IMR-90 (cell line): Measurements from ENCODE around the gene SHE. TPM values are rescaled to one million over a fixed set of nuclear protein-coding genes. Genes with fewer than 3 reads are reported as not detected.

Experiments used
- ATAC-seq: fragments of 200-7000 bp; cut with Tn5 transposase; 2 replicates; pipeline ENCODE4 v1.9.1; 2020; ENCODE audit warnings: low read depth, mild to moderate bottlenecking, moderate library complexity
- BruUV-seq: library from RNA; stranded (reverse); fragments of 400-500 nt; replicated peaks from 2 replicates; lab custom pipeline; 2021; lab: Mats Ljungman, UMichigan
- CTCF ChIA-PET: fragments of 300-600 bp; formaldehyde crosslinking; extraction: SDS; loops from one replicate; lab custom pipeline; 2021; ENCODE audit warnings: antibody characterized with exemption; lab: Yijun Ruan, JAX
- POLR2A ChIA-PET: fragments of 300-600 bp; sonication (Branson Sonifier 250); formaldehyde crosslinking; loops from one replicate; lab custom pipeline; 2022; ENCODE audit warnings: antibody characterized with exemption; ENCODE audit not compliant: unreplicated experiment; lab: Charles Lee
- DNase-seq: peaks from one replicate; pipeline ENCODE4 v3.0.0; 2013
- H2AFZ ChIP-seq: replicated peaks from 2 replicates; pipeline ENCODE3; 2013; ENCODE audit warnings: low read length, mild to moderate bottlenecking; ENCODE audit not compliant: poor library complexity
- H2AK5ac ChIP-seq: 2 replicates; pipeline ENCODE4 v1.6.1; 2013; ENCODE audit warnings: low read depth, low read length, inconsistent platforms
- H2AK9ac ChIP-seq: replicated peaks from 2 replicates; pipeline ENCODE3; 2013; ENCODE audit warnings: mild to moderate bottlenecking, low read depth, low read length, moderate library complexity; ENCODE audit not compliant: poor library complexity
- H2BK120ac ChIP-seq: 2 replicates; pipeline ENCODE4 v1.6.1; 2013; ENCODE audit warnings: low read depth, low read length, inconsistent platforms
- H2BK15ac ChIP-seq: 3 replicates; pipeline ENCODE4 v1.6.1; 2013; ENCODE audit warnings: low read depth, low read length, inconsistent platforms
- H2BK20ac ChIP-seq: 2 replicates; pipeline ENCODE4 v1.6.1; 2013; ENCODE audit warnings: low read depth, mild to moderate bottlenecking, inconsistent platforms, low read length, moderate library complexity
- H2BK5ac ChIP-seq: 2 replicates; pipeline ENCODE4 v1.6.1; 2013; ENCODE audit warnings: mild to moderate bottlenecking, low read depth, low read length, inconsistent platforms; ENCODE audit not compliant: poor library complexity, severe bottlenecking
- H3K14ac ChIP-seq: replicated peaks from 2 replicates; pipeline ENCODE4 v1.6.1; 2013; ENCODE audit warnings: low read depth, low read length, inconsistent platforms
- H3K18ac ChIP-seq: 2 replicates; pipeline ENCODE4 v1.6.1; 2013; ENCODE audit warnings: low read depth, low read length, control low read depth
- H3K23ac ChIP-seq: 2 replicates; pipeline ENCODE4 v1.6.1; 2013; ENCODE audit warnings: low read depth, low read length, inconsistent platforms
- H3K27ac ChIP-seq: 2 replicates; pipeline ENCODE4 v1.5.1; 2013; ENCODE audit warnings: mild to moderate bottlenecking, control low read depth, low read length; ENCODE audit not compliant: insufficient read depth
- H3K27me3 ChIP-seq: 2 replicates; pipeline ENCODE4 v1.6.1; 2013; ENCODE audit warnings: low read length; ENCODE audit not compliant: control insufficient read depth, insufficient read depth
- H3K36me3 ChIP-seq: 2 replicates; pipeline ENCODE4 v1.6.1; 2013; ENCODE audit warnings: low read length, mixed read lengths; ENCODE audit not compliant: control insufficient read depth, insufficient read depth
- H3K4ac ChIP-seq: 2 replicates; pipeline ENCODE4 v1.6.1; 2013; ENCODE audit warnings: low read depth, low read length, inconsistent platforms
- H3K4me1 ChIP-seq: 2 replicates; pipeline ENCODE4 v1.6.1; 2013; ENCODE audit warnings: low read length, mixed read lengths; ENCODE audit not compliant: control insufficient read depth, insufficient read depth
- H3K4me2 ChIP-seq: 2 replicates; pipeline ENCODE4 v1.6.1; 2013; ENCODE audit warnings: low read depth, mild to moderate bottlenecking, control low read depth, low read length, moderate library complexity
- H3K4me3 ChIP-seq: 2 replicates; pipeline ENCODE4 v1.5.1; 2013; ENCODE audit warnings: low read depth, mild to moderate bottlenecking, control low read depth, low read length, moderate library complexity; ENCODE audit not compliant: insufficient read depth
- H3K56ac ChIP-seq: 2 replicates; pipeline ENCODE4 v1.6.1; 2013; ENCODE audit warnings: low read length, inconsistent platforms; ENCODE audit not compliant: insufficient read depth; ENCODE audit errors: extremely low read depth
- H3K79me1 ChIP-seq, 2 experiments: 2 replicates each; pipeline ENCODE4 v1.6.1; 2013; ENCODE audit warnings: low read length in 2 of 2, inconsistent platforms in 1 of 2, low read depth in 1 of 2
- H3K9ac ChIP-seq: 2 replicates; pipeline ENCODE4 v1.6.1; 2013; ENCODE audit warnings: low read depth, low read length, control low read depth
- H3K9me1 ChIP-seq: 2 replicates; pipeline ENCODE4 v1.6.1; 2013; ENCODE audit warnings: low read length, inconsistent platforms; ENCODE audit not compliant: insufficient read depth
- H3K9me3 ChIP-seq: 2 replicates; pipeline ENCODE4 v1.6.1; 2013; ENCODE audit warnings: low read length; ENCODE audit not compliant: control insufficient read depth, insufficient read depth
- H4K20me1 ChIP-seq: 2 replicates; pipeline ENCODE4 v1.6.1; 2013; ENCODE audit warnings: low read length, inconsistent platforms; ENCODE audit not compliant: insufficient read depth
- H4K5ac ChIP-seq: 2 replicates; pipeline ENCODE4 v1.6.1; 2013; ENCODE audit warnings: mild to moderate bottlenecking, low read depth, low read length, control low read depth
- H4K8ac ChIP-seq, 2 experiments: 2 replicates each; pipeline ENCODE4 v1.6.1; 2013; ENCODE audit warnings: low read depth in 2 of 2, low read length in 2 of 2, control low read depth in 1 of 2, inconsistent platforms in 1 of 2
- H4K91ac ChIP-seq: 2 replicates; pipeline ENCODE4 v1.6.1; 2013; ENCODE audit warnings: low read depth, low read length, inconsistent platforms; ENCODE audit not compliant: insufficient read depth
- CHD1 ChIP-seq: IDR thresholded peaks from 2 replicates; pipeline ENCODE4 v1.6.1; 2012; ENCODE audit warnings: low read depth, low read length, improper control_type of control experiment
- CTCF ChIP-seq: conservative IDR thresholded peaks from 2 replicates; pipeline ENCODE4 v1.5.1; 2012; ENCODE audit warnings: mild to moderate bottlenecking, low read depth, low read length, improper control_type of control experiment
- FOS ChIP-seq: fragments of 150-350 bp; IDR thresholded peaks from 2 replicates; pipeline ENCODE4 v1.6.1; 2016; ENCODE audit warnings: low read depth, low read length
- MAFK ChIP-seq: IDR thresholded peaks from 2 replicates; pipeline ENCODE4 v1.6.1; 2012; ENCODE audit warnings: low read depth, low read length, improper control_type of control experiment
- RAD21 ChIP-seq: IDR thresholded peaks from 2 replicates; pipeline ENCODE4 v1.6.1; 2012; ENCODE audit warnings: low read length, improper control_type of control experiment
- RCOR1 ChIP-seq: IDR thresholded peaks from 2 replicates; pipeline ENCODE4 v1.6.1; 2012; ENCODE audit warnings: mild to moderate bottlenecking, low read length, improper control_type of control experiment; ENCODE audit not compliant: insufficient replicate concordance
- RFX5 ChIP-seq: IDR thresholded peaks from 2 replicates; pipeline ENCODE4 v1.8.0; 2012; ENCODE audit warnings: low read depth, mild to moderate bottlenecking, low read length, moderate library complexity
- SMC3 ChIP-seq: fragments of 150-350 bp; IDR thresholded peaks from 2 replicates; pipeline ENCODE4 v1.6.1; 2016; ENCODE audit warnings: low read depth, mild to moderate bottlenecking, antibody characterized with exemption, low read length, moderate library complexity
- USF2 ChIP-seq: fragments of 150-350 bp; IDR thresholded peaks from 2 replicates; pipeline ENCODE4 v1.6.1; 2017; ENCODE audit warnings: mild to moderate bottlenecking, antibody characterized with exemption, low read length, low read depth
- WGBS, 2 experiments: methylation state at CpG; one replicate each; pipeline versions ENCODE4 v1.1.5 to v1.1.7; 2013; ENCODE audit warnings: missing lambda C conversion rate in 2 of 2; ENCODE audit not compliant: insufficient read length in 1 of 2; ENCODE audit errors: extremely low coverage in 2 of 2; 5-methylcytosine and 5-hydroxymethylcytosine counted together
- dilution Hi-C: fragments of 300-500 bp; cut with HindIII; formaldehyde crosslinking; loops from one replicate; pipeline ENCODE4 v1.14.3; 2018; ENCODE audit warnings: low sequenced_read_pairs; ENCODE audit not compliant: unreplicated experiment
- in situ Hi-C: fragments of 300-500 bp; cut with MboI; formaldehyde crosslinking; loops from 3 replicates; pipeline ENCODE4 v1.14.3; 2019; ENCODE audit warnings: low sequenced_read_pairs, inconsistent platforms, mixed read lengths
- intact Hi-C: fragments of 100-400 bp; cut with micrococcal nuclease; formaldehyde crosslinking; loops from 2 replicates; pipeline ENCODE4 v1.10.0; 2022
- polyA plus RNA-seq, 3 experiments: library from polyadenylated mRNA; depleted of rRNA; stranded (reverse); fragments of >200 nt; gene quantifications; 2 replicates each; pipeline ENCODE4 v1.2.3, GENCODE V29; 2012; ENCODE audit warnings: low replicate concordance in 1 of 3
- total RNA-seq: library from RNA; depleted of rRNA; stranded (reverse); fragments of >200 nt; gene quantifications from 2 replicates; pipeline ENCODE4 v1.2.3, GENCODE V29; 2012

The SHE gene
- total and polyA plus RNA-seq, 2 of the 4 experiments (the other 2 are of a cell fraction), result not detected

GRCh38 chr1:154496383-154496782, 5.8 kb downstream of the SHE start:
- no CpG with 5 or more reads among the region's 5 CpGs for WGBS, 2 experiments
- Histone ChIP-seq H2BK120ac (no peak overlapping the region), H3K23ac (no peak overlapping the region), H2AK9ac (no peak overlapping the region), H3K9ac (no peak overlapping the region), H2BK20ac (no peak overlapping the region), H3K27ac (no peak overlapping the region), H3K4me1 (no peaks in the 10 kb centered on the region), H3K36me3 (no peaks in the 10 kb centered on the region), H3K27me3 (peaks cover 68% of the 10 kb centered on the region), H3K9me1 (no peaks in the 10 kb centered on the region), H4K5ac (no peak overlapping the region), H2AK5ac (no peak overlapping the region), H2AFZ (no peak overlapping the region), H3K14ac (no peak overlapping the region), H2BK5ac (no peak overlapping the region), H2BK15ac (no peak overlapping the region), H4K8ac (no peak overlapping the region), H3K4me2 (no peak overlapping the region), H3K9me3 (peaks cover 13% of the 10 kb centered on the region), H3K4ac (no peak overlapping the region), H3K56ac (no peak overlapping the region), H4K20me1 (no peaks in the 10 kb centered on the region), H3K4me3 (no peak overlapping the region), H3K79me1 (no peaks in the 10 kb centered on the region), H4K91ac (no peak overlapping the region), H3K18ac (no peak overlapping the region)
- ATAC-seq (no peak), DNase-seq (no peak)
- POLR2A ChIA-PET, result no interaction called here
- dilution Hi-C loops, result no loop called here
- in situ Hi-C loops, result no loop called here
- intact Hi-C loops, result no loop called here
- CTCF ChIA-PET, result no interaction called here
- TF ChIP-seq FOS (no peak), USF2 (no peak), CHD1 (no peak), CTCF (no peak), SMC3 (no peak), MAFK (no peak), RCOR1 (no peak), RAD21 (no peak), RFX5 (no peak)
- no TSS peak for BruUV-seq
